HG02571 (cell line): Measurements from ENCODE around the gene GRK1.

Source experiments
- ATAC-seq: cut with Tn5 transposase; IDR thresholded peaks from one replicate; pipeline ENCODE4 v1.9.1; 2021; ENCODE audit warnings: mild to moderate bottlenecking, moderate library complexity; ENCODE audit not compliant: unreplicated experiment

Gene GRK1

GRCh38 chr13:113754691-113755090, 87.7 kb downstream of the GRK1 start:
- no peak for ATAC-seq

- no peak for ATAC-seq
These were observed 89.5 kb downstream of the GRK1 start for GRCh38 chr13:113756441-113757097.

- ATAC-seq: peak; percentile 71
These were observed 91.9 kb downstream of the GRK1 start, which contains the start of gene TMEM255B for GRCh38 chr13:113758651-113759524. TMEM255B (plus strand) TSS chr13:113759226; CDS start chr13:113759270, 44 bp downstream.

- no peak for ATAC-seq
These were observed 92.6 kb downstream of the GRK1 start for GRCh38 chr13:113759525-113760137.

- ATAC-seq: no peak
These were observed 94.1 kb downstream of the GRK1 start for GRCh38 chr13:113761136-113761535.

- ATAC-seq: no peak
These were observed 95.1 kb downstream of the GRK1 start for GRCh38 chr13:113762075-113762474.

GRCh38 chr13:113762538-113762937, 95.5 kb downstream of the GRK1 start:
- no peak for ATAC-seq

GRCh38 chr13:113763254-113763653, 96.2 kb downstream of the GRK1 start:
- ATAC-seq: no peak

GRCh38 chr13:113763961-113764792, 97.2 kb downstream of the GRK1 start:
- ATAC-seq: no peak

GRCh38 chr13:113764793-113765563, 98.0 kb downstream of the GRK1 start:
- ATAC-seq: no peak

- no peak for ATAC-seq
These were observed 98.5 kb downstream of the GRK1 start for GRCh38 chr13:113765564-113765910.

- no peak for ATAC-seq
These were observed 99.2 kb downstream of the GRK1 start for GRCh38 chr13:113766035-113766800.

GRCh38 chr13:113767366-113767765, 100.3 kb downstream of the GRK1 start:
- no peak for ATAC-seq

- ATAC-seq: no peak
These were observed 101.2 kb downstream of the GRK1 start for GRCh38 chr13:113768018-113768905.

- no peak for ATAC-seq
These were observed 102.1 kb downstream of the GRK1 start for GRCh38 chr13:113769106-113769505.

- no peak for ATAC-seq
These were observed 102.9 kb downstream of the GRK1 start for GRCh38 chr13:113769881-113770280.

- ATAC-seq: no peak
These were observed 103.4 kb downstream of the GRK1 start for GRCh38 chr13:113770441-113770840.

GRCh38 chr13:113770937-113771336, 103.9 kb downstream of the GRK1 start:
- ATAC-seq: no peak
